ENCODE measurements around the gene CDYL2.

GRCh38 chr16:80604600-80605355 lies 199.6 kb downstream of the CDYL2 start:
- no peak for TF ChIP-seq CTCF (conservative IDR thresholded peaks at IDR 0.05 in 1 of 2, IDR thresholded peaks at IDR 0.05 in 1 of 2; ENCODE audit: extremely low read depth in 1 of 2, insufficient read depth in 1 of 2, low read depth in 1 of 2, low read length in 2 of 2)
- TF ChIP-seq EZH2 (IDR thresholded peaks at IDR 0.05; ENCODE audit: borderline replicate concordance, low read length) = no peak
